Measurements from ENCODE around the gene ZNF91.

Gene ZNF91

DNA sequence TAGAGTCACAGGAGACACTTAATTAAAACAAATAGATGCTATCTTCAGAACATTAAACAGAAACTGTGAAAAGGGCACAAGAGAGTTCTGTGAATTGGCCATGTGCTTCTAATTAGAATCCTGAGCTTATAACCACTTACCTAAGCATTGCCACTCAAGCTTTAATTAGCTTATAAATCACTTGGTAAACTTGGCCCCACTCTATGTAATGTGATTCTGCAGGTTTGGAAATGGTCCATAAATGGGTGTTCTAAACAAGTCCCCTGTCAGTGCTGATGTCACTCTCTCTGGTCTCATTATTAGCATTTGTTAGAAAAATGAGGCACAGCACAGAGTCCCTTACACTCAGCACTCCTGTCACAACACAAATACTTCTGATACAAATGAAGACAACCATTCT lies 18.0 kb downstream of the ZNF91 start:
- no peak for TF ChIP-seq CTCF (IDR thresholded peaks at IDR 0.05)

DNA sequence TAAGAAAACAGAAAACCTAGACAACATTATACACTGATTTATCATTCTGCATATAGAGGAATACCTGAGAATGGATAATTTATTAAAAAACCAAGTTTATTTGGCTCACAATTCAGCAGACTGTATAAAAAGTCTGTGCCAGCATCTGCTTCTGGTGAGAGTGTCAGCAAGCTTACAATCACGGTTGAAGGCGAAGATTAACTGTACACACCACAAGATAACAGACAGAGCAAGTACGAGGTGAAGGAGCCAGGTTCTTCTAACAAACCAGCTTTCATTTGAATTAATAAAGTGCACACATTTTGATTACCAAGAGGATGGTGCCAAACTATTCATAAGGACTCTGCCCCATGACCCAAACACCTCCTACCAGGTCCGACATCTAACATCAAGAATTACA lies 28.8 kb downstream of the ZNF91 start:
- no peak for TF ChIP-seq CTCF (IDR thresholded peaks at IDR 0.05)

DNA sequence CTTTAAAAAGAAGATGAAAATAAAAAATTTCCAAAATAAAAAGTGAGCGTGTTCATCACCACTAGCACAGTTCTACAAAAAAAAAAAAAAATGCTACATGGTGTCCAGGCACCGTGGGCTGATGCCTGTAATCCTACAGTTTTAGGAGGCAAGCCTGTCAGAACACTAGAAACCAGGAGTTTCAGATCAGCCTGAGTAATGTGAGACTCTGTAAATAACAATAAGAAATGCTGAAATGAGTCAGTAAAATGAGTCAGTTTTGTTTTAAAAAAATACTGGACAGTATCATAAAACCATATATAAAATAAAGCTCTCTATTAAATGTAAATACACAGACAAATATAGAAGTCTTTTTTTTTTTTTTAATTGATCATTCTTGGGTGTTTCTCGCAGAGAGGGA lies 30.0 kb downstream of the ZNF91 start:
- TF ChIP-seq CTCF (IDR thresholded peaks at IDR 0.05) = no peak

GRCh38 chr19:23351806-23352205 lies 43.5 kb downstream of the ZNF91 start:
- TF ChIP-seq CTCF (IDR thresholded peaks at IDR 0.05) = no peak

GRCh38 chr19:23346696-23347095 lies 48.6 kb downstream of the ZNF91 start:
- TF ChIP-seq CTCF (IDR thresholded peaks at IDR 0.05) = no peak

DNA sequence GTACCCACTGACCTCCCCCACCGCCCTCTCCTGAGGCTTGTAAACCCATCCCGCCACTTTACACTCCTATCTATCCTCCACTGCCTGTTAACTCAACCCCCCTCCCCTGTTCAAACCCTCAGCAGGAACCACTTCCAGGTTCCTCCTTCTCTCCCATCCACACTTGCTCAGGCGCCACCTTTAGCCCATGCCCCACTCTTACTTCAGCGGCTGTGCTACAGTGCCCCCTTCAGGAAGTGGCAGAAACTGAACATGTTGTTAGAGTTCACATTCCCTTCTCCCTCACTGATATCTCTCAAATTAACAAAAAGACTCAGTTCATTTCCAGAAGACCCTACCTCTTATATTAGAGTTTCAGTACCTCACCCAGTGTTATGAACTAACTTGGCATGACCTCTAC lies 49.4 kb downstream of the ZNF91 start:
- no peak for TF ChIP-seq CTCF (IDR thresholded peaks at IDR 0.05)

DNA sequence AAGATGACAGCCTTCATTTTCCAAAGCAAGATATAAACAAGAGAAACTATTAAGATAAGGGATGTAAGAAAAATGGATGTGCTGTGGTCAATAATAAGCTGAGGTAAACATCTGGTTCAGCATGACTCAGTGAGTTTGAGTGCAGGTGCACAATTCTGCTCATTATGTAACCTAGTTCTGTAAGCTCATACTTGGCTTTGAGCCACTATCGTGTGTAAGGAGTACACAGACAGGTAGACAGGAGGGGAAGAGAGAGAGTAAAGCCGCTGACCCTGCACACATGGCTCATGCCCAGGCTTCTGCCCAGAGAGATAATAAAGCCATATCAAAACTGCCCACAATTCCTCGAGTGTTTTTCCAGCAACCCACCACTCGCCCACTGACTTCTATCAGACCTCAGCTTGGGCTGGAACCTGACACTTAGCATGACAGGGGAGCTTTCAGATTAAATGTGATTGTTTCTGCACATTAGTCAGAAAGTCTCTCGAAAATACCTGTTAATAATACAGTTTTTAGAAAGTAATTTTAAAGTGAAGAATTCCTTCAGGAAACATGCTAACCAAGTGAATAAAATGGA lies 51.7 kb downstream of the ZNF91 start:
- no peak for TF ChIP-seq CTCF (IDR thresholded peaks at IDR 0.05)

- TF ChIP-seq CTCF (IDR thresholded peaks at IDR 0.05) = no peak
Measured at GRCh38 chr19:23328211-23328610, 67.1 kb downstream of the ZNF91 start.

Measured in LNCAP (cell line).